ENCODE measurements around the gene ELOVL5.

ELOVL5 gene

GRCh38 chr6:53294611-53295010, 54.1 kb downstream of the ELOVL5 start:
- H3K9me3 ChIP-seq (ENCODE audit: insufficient read depth, low read length) = no peaks in the 10 kb centered on the region
- peaks cover 9% of the 10 kb centered on the region for H3K36me3 ChIP-seq (ENCODE audit: insufficient read depth, insufficient read length, low read length)
- H3K27me3 ChIP-seq (ENCODE audit: insufficient read depth, insufficient read length) = no peaks in the 10 kb centered on the region
- TF ChIP-seq YY1 (IDR thresholded peaks at IDR 0.05; ENCODE audit: insufficient read depth, insufficient read length) (no peak), SUZ12 (IDR thresholded peaks at IDR 0.05; ENCODE audit: extremely low read depth, insufficient read depth, insufficient read length) (no peak), ZNF274 (IDR thresholded peaks at IDR 0.05; ENCODE audit: low read depth, low read length) (no peak)
- no peak overlapping the region for H3K9ac ChIP-seq (ENCODE audit: insufficient read length, low read depth)
- no peaks in the 10 kb centered on the region for H3K4me1 ChIP-seq (ENCODE audit: insufficient read depth, insufficient read length)
- DNase-seq (ENCODE audit: low read depth, low spot score) = no peak
- no peak overlapping the region for H3K4me3 ChIP-seq (ENCODE audit: insufficient read length, low read depth)

DNA sequence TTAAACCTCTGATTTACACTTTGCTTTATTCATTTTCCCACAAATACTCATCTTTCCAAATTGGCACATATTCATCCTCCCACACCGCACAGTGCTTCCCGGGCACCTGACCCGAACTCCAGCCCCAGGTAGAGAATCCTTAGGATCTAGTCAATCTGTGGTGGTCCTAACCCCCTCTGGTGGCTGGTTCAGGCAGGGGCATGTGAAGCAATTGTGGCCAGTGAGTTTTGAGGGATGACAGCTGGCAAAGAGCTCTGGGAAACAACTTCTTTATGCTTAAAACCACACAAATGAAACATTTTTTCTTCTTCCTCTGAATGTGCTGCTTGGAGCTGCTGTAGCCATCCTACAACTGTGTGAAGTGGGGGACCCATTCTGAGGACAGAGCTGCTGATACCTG, 54.7 kb downstream of the ELOVL5 start:
- no peak overlapping the region for H3K9ac ChIP-seq (ENCODE audit: insufficient read length, low read depth)
- TF ChIP-seq SUZ12 (IDR thresholded peaks at IDR 0.05; ENCODE audit: extremely low read depth, insufficient read depth, insufficient read length) (no peak), ZNF274 (IDR thresholded peaks at IDR 0.05; ENCODE audit: low read depth, low read length) (no peak), YY1 (IDR thresholded peaks at IDR 0.05; ENCODE audit: insufficient read depth, insufficient read length) (no peak)
- H3K4me3 ChIP-seq (ENCODE audit: insufficient read length, low read depth) = no peak overlapping the region
- H3K36me3 ChIP-seq (ENCODE audit: insufficient read depth, insufficient read length, low read length) = peaks cover 9% of the 10 kb centered on the region
- no peaks in the 10 kb centered on the region for H3K27me3 ChIP-seq (ENCODE audit: insufficient read depth, insufficient read length)
- peak; percentile 15 for DNase-seq (ENCODE audit: low read depth, low spot score)
- H3K4me1 ChIP-seq (ENCODE audit: insufficient read depth, insufficient read length) = no peaks in the 10 kb centered on the region
- H3K9me3 ChIP-seq (ENCODE audit: insufficient read depth, low read length) = no peaks in the 10 kb centered on the region

GRCh38 chr6:53293691-53294090, 55.1 kb downstream of the ELOVL5 start:
- no peaks in the 10 kb centered on the region for H3K4me1 ChIP-seq (ENCODE audit: insufficient read depth, insufficient read length)
- TF ChIP-seq ZNF274 (IDR thresholded peaks at IDR 0.05; ENCODE audit: low read depth, low read length) (no peak), SUZ12 (IDR thresholded peaks at IDR 0.05; ENCODE audit: extremely low read depth, insufficient read depth, insufficient read length) (no peak), YY1 (IDR thresholded peaks at IDR 0.05; ENCODE audit: insufficient read depth, insufficient read length) (no peak)
- DNase-seq (ENCODE audit: low read depth, low spot score) = no peak
- H3K4me3 ChIP-seq (ENCODE audit: insufficient read length, low read depth) = no peak overlapping the region
- H3K27me3 ChIP-seq (ENCODE audit: insufficient read depth, insufficient read length) = no peaks in the 10 kb centered on the region
- H3K9ac ChIP-seq (ENCODE audit: insufficient read length, low read depth) = no peak overlapping the region
- H3K9me3 ChIP-seq (ENCODE audit: insufficient read depth, low read length) = no peaks in the 10 kb centered on the region
- H3K36me3 ChIP-seq (ENCODE audit: insufficient read depth, insufficient read length, low read length) = peaks cover 9% of the 10 kb centered on the region

DNA sequence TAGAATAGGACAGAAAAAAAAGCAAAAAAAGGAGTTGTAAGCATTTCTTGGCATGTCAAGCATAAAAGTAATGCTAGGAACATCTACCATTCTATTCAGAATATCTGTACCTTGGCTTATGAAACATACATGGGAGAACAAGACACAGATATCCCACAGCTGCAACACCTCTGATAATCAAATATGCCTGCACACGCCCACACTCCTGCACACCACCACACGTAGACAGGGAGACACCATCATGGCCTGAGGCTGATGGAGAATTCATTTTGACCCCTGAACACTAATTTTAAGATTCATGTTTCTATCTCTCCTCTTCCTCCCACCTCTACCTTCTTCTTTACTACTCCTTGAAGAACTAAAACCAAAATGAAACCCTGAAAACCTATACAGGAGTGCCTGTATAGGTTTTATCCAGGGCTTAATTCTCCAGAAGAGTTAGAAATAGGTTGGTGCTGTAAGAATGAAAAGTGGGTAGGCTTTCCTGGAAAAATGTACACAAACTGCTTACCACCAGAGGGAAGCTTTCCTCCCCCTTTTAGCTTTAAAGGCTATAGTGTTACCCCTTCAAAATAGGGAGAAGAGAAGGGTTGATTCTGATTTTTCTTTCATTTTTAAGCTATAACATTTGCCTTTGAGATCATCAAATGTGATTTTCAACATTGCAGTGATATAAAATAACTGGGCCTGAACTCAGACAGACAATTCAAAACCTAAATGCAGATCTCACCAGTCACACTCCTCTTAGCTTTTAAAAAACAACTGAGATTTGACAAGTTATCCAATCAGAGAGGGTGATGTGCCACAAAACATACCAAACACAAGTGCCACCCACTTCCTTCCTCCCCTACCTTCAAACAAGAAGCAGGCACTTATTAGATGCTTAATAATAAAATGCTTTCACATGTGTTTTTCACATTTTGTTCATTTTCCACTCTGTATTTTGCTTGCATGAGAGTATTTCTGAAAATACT, 57.9 kb downstream of the ELOVL5 start:
- peaks cover 11% of the 10 kb centered on the region for H3K36me3 ChIP-seq (ENCODE audit: insufficient read depth, insufficient read length, low read length)
- H3K9me3 ChIP-seq (ENCODE audit: insufficient read depth, low read length) = no peaks in the 10 kb centered on the region
- TF ChIP-seq YY1 (IDR thresholded peaks at IDR 0.05; ENCODE audit: insufficient read depth, insufficient read length) (no peak), SUZ12 (IDR thresholded peaks at IDR 0.05; ENCODE audit: extremely low read depth, insufficient read depth, insufficient read length) (no peak), ZNF274 (IDR thresholded peaks at IDR 0.05; ENCODE audit: low read depth, low read length) (no peak)
- H3K4me3 ChIP-seq (ENCODE audit: insufficient read length, low read depth) = no peak overlapping the region
- no peaks in the 10 kb centered on the region for H3K27me3 ChIP-seq (ENCODE audit: insufficient read depth, insufficient read length)
- H3K4me1 ChIP-seq (ENCODE audit: insufficient read depth, insufficient read length) = no peaks in the 10 kb centered on the region
- H3K9ac ChIP-seq (ENCODE audit: insufficient read length, low read depth) = no peak overlapping the region
- DNase-seq (ENCODE audit: low read depth, low spot score) = no peak

DNA sequence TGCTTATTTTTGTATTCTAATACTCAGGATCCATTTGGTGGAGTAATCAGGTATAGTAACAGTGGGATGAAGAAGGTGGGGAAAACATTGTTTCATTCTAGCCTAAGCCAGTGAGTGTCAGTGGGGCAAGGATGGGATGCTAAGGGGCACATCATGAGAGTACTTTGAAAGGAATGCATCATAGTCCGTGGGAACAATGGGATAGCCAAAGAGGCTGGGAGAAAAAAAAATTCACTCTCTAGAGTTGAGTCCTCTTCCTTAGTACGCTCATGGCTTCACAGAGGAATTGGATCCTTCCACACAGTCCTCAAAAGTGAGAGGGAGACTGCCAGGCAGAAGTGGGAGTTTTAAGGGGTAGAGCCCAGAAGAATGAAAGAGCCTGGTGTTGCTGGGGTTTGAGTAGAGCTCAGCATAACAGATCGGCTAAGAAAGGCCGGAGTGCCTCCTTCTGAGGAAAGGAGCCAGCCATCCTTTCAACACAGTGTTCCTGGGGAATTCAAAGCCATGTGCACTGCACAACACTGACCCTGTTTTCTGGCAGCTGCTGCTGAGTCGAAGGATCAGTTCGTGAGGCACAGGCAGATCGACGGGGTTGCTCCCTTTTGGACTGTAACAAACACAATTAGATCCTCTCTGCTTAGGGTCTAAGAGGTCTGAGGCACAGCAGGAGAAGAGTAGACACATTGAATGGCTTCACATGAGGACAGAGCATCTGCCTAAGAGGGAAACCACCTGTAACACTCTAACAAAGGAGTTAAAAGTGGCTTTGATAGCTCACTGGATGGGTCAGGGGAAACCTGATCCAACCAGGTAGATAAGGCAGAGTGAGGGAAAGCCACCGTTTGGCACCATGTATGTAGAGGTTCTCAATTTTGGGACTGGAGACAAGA, 61.2 kb downstream of the ELOVL5 start:
- Histone ChIP-seq H3K4me3 (ENCODE audit: insufficient read length, low read depth) (no peak overlapping the region), H3K9ac (ENCODE audit: insufficient read length, low read depth) (no peak overlapping the region), H3K36me3 (ENCODE audit: insufficient read depth, insufficient read length, low read length) (peaks cover 6% of the 10 kb centered on the region), H3K27me3 (ENCODE audit: insufficient read depth, insufficient read length) (no peaks in the 10 kb centered on the region), H3K9me3 (ENCODE audit: insufficient read depth, low read length) (no peaks in the 10 kb centered on the region), H3K4me1 (ENCODE audit: insufficient read depth, insufficient read length) (no peaks in the 10 kb centered on the region)
- no peak for DNase-seq (ENCODE audit: low read depth, low spot score)
- TF ChIP-seq ZNF274 (IDR thresholded peaks at IDR 0.05; ENCODE audit: low read depth, low read length) (no peak), SUZ12 (IDR thresholded peaks at IDR 0.05; ENCODE audit: extremely low read depth, insufficient read depth, insufficient read length) (no peak), YY1 (IDR thresholded peaks at IDR 0.05; ENCODE audit: insufficient read depth, insufficient read length) (no peak)

GRCh38 chr6:53284901-53285300, 63.8 kb downstream of the ELOVL5 start:
- H3K9me3 ChIP-seq (ENCODE audit: insufficient read depth, low read length) = no peaks in the 10 kb centered on the region
- H3K27me3 ChIP-seq (ENCODE audit: insufficient read depth, insufficient read length) = no peaks in the 10 kb centered on the region
- H3K36me3 ChIP-seq (ENCODE audit: insufficient read depth, insufficient read length, low read length) = peaks cover 2% of the 10 kb centered on the region
- H3K9ac ChIP-seq (ENCODE audit: insufficient read length, low read depth) = no peak overlapping the region
- TF ChIP-seq SUZ12 (IDR thresholded peaks at IDR 0.05; ENCODE audit: extremely low read depth, insufficient read depth, insufficient read length) = no peak
- no peak for TF ChIP-seq YY1 (IDR thresholded peaks at IDR 0.05; ENCODE audit: insufficient read depth, insufficient read length)
- no peak for TF ChIP-seq ZNF274 (IDR thresholded peaks at IDR 0.05; ENCODE audit: low read depth, low read length)
- no peak for DNase-seq (ENCODE audit: low read depth, low spot score)
- no peak overlapping the region for H3K4me3 ChIP-seq (ENCODE audit: insufficient read length, low read depth)
- H3K4me1 ChIP-seq (ENCODE audit: insufficient read depth, insufficient read length) = no peaks in the 10 kb centered on the region

- TF ChIP-seq YY1 (IDR thresholded peaks at IDR 0.05; ENCODE audit: insufficient read depth, insufficient read length) (no peak), SUZ12 (IDR thresholded peaks at IDR 0.05; ENCODE audit: extremely low read depth, insufficient read depth, insufficient read length) (no peak), ZNF274 (IDR thresholded peaks at IDR 0.05; ENCODE audit: low read depth, low read length) (no peak)
- H3K27me3 ChIP-seq (ENCODE audit: insufficient read depth, insufficient read length) = no peaks in the 10 kb centered on the region
- H3K4me3 ChIP-seq (ENCODE audit: insufficient read length, low read depth) = no peak overlapping the region
- no peaks in the 10 kb centered on the region for H3K9me3 ChIP-seq (ENCODE audit: insufficient read depth, low read length)
- H3K36me3 ChIP-seq (ENCODE audit: insufficient read depth, insufficient read length, low read length) = peaks cover 2% of the 10 kb centered on the region
- no peak overlapping the region for H3K9ac ChIP-seq (ENCODE audit: insufficient read length, low read depth)
- DNase-seq (ENCODE audit: low read depth, low spot score) = no peak
- no peaks in the 10 kb centered on the region for H3K4me1 ChIP-seq (ENCODE audit: insufficient read depth, insufficient read length)
These were observed 66.0 kb downstream of the ELOVL5 start for GRCh38 chr6:53282741-53283140.
